Measurements from ENCODE around the gene C2CD3.
A peak's percentile ranks its signal among the peaks of the same experiment; 100 is the strongest.

The C2CD3 gene

DNA sequence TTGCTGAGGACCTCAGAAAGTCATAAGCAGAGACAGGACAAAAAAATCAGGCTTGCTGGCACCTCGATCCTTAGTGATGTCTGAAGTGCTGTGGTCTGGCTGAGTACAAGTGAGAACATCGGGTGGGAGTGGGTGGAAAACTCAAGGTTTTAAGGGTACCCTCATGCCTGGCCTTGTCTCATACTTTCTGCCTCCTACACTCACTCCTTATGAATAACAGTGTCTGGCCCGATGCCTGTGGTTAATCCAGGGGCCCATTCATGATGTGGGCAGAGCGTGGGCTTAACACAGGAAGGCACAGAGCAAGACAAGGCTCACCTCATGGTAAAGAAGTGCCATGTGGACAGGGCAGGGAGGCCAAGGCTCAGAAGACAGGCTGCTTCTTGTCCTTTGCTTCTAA, 150.9 kb downstream of the C2CD3 start:
- peak overlapping the region; percentile 49 for H3K27ac ChIP-seq (replicated peaks)
- H3K27me3 ChIP-seq (ENCODE audit: insufficient read depth, poor library complexity, severe bottlenecking): no peaks in the 10 kb centered on the region
- no peak overlapping the region for H3K4me3 ChIP-seq (replicated peaks; ENCODE audit: insufficient read depth, low read length)
- TF ChIP-seq, protein P1, sequence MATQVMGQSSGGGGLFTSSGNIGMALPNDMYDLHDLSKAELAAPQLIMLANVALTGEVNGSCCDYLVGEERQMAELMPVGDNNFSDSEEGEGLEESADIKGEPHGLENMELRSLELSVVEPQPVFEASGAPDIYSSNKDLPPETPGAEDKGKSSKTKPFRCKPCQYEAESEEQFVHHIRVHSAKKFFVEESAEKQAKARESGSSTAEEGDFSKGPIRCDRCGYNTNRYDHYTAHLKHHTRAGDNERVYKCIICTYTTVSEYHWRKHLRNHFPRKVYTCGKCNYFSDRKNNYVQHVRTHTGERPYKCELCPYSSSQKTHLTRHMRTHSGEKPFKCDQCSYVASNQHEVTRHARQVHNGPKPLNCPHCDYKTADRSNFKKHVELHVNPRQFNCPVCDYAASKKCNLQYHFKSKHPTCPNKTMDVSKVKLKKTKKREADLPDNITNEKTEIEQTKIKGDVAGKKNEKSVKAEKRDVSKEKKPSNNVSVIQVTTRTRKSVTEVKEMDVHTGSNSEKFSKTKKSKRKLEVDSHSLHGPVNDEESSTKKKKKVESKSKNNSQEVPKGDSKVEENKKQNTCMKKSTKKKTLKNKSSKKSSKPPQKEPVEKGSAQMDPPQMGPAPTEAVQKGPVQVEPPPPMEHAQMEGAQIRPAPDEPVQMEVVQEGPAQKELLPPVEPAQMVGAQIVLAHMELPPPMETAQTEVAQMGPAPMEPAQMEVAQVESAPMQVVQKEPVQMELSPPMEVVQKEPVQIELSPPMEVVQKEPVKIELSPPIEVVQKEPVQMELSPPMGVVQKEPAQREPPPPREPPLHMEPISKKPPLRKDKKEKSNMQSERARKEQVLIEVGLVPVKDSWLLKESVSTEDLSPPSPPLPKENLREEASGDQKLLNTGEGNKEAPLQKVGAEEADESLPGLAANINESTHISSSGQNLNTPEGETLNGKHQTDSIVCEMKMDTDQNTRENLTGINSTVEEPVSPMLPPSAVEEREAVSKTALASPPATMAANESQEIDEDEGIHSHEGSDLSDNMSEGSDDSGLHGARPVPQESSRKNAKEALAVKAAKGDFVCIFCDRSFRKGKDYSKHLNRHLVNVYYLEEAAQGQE (IDR thresholded peaks at IDR 0.05; ENCODE audit: insufficient replicate concordance, low read depth): no peak
- TF ChIP-seq, protein P2, sequence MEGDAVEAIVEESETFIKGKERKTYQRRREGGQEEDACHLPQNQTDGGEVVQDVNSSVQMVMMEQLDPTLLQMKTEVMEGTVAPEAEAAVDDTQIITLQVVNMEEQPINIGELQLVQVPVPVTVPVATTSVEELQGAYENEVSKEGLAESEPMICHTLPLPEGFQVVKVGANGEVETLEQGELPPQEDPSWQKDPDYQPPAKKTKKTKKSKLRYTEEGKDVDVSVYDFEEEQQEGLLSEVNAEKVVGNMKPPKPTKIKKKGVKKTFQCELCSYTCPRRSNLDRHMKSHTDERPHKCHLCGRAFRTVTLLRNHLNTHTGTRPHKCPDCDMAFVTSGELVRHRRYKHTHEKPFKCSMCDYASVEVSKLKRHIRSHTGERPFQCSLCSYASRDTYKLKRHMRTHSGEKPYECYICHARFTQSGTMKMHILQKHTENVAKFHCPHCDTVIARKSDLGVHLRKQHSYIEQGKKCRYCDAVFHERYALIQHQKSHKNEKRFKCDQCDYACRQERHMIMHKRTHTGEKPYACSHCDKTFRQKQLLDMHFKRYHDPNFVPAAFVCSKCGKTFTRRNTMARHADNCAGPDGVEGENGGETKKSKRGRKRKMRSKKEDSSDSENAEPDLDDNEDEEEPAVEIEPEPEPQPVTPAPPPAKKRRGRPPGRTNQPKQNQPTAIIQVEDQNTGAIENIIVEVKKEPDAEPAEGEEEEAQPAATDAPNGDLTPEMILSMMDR (IDR thresholded peaks at IDR 0.05; ENCODE audit: insufficient read depth, low read length): no peak
- TF ChIP-seq SPI1 (IDR thresholded peaks at IDR 0.05; ENCODE audit: borderline replicate concordance, low read depth) (no peak), POLR2AphosphoS5 (IDR thresholded peaks at IDR 0.05; ENCODE audit: low read depth) (no peak), GABPA (IDR thresholded peaks at IDR 0.05; ENCODE audit: low read depth) (no peak)
- no peak for DNase-seq (ENCODE audit: low read depth in 1 of 2, low spot score in 1 of 2)

- TF ChIP-seq, protein P2 (IDR thresholded peaks at IDR 0.05; ENCODE audit: insufficient read depth, low read length): no peak
- TF ChIP-seq, protein P1 (IDR thresholded peaks at IDR 0.05; ENCODE audit: insufficient replicate concordance, low read depth): no peak
- no peak for TF ChIP-seq GABPA (IDR thresholded peaks at IDR 0.05; ENCODE audit: low read depth)
- TF ChIP-seq SPI1 (IDR thresholded peaks at IDR 0.05; ENCODE audit: borderline replicate concordance, low read depth): no peak
- no peak for TF ChIP-seq POLR2AphosphoS5 (IDR thresholded peaks at IDR 0.05; ENCODE audit: low read depth)
- Histone ChIP-seq H3K27me3 (ENCODE audit: insufficient read depth, poor library complexity, severe bottlenecking) (no peaks in the 10 kb centered on the region), H3K27ac (replicated peaks) (no peak overlapping the region; the same call in 1 of the 2 replicates), H3K4me3 (replicated peaks; ENCODE audit: insufficient read depth, low read length) (no peak overlapping the region)
- no peak for DNase-seq (ENCODE audit: low read depth in 1 of 2, low spot score in 1 of 2)
Observed at GRCh38 chr11:74019104-74019738, 151.6 kb downstream of the C2CD3 start.

DNA sequence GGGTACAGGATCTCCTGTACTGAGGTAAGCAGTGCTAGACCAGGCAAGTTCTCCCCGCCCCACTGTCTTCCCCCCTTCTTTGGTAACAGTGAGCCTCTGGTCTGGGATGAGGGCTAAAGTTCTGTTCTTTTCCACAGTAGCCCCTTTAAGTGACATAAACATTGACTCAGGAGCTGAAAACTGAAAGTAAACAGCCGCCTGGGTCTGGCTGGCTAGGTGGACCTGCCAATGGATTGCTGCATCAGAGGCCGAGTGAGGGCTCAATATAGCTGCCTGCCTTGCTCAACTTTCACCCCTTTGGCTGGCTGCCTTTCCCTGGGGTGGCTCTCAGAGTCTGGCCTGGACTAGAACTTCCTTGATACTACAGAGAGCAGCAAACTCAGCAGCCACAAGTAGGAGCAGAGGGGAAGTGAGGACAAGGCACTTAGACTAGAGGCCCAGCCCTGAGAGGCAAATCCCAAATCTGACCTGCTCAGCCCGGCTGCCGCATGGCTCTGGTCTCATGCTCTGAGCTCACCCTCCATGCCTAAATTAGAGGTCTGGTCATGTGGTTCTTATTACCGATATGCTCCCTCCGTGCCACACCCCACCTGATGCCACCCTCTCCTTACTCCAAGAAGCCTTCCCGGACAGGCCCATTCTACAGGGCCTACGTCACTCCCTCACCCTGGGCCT, 152.3 kb downstream of the C2CD3 start:
- peak; percentile 70 to 82 for DNase-seq (ENCODE audit: low read depth in 1 of 2, low spot score in 1 of 2)

More for the DNA sequence above, 152.3 kb downstream of the C2CD3 start:
- Histone ChIP-seq H3K27me3 (ENCODE audit: insufficient read depth, poor library complexity, severe bottlenecking) (no peaks in the 10 kb centered on the region), H3K27ac (replicated peaks) (peak overlapping the region; percentile 46), H3K4me3 (replicated peaks; ENCODE audit: insufficient read depth, low read length) (no peak overlapping the region)
- peak; percentile 81 for TF ChIP-seq SPI1 (IDR thresholded peaks at IDR 0.05; ENCODE audit: borderline replicate concordance, low read depth)
- TF ChIP-seq, protein P1 (IDR thresholded peaks at IDR 0.05; ENCODE audit: insufficient replicate concordance, low read depth): no peak
- TF ChIP-seq POLR2AphosphoS5 (IDR thresholded peaks at IDR 0.05; ENCODE audit: low read depth): no peak
- TF ChIP-seq GABPA (IDR thresholded peaks at IDR 0.05; ENCODE audit: low read depth): no peak
- TF ChIP-seq, protein P2 (IDR thresholded peaks at IDR 0.05; ENCODE audit: insufficient read depth, low read length): no peak

All from HL-60 (cell line).